ENCODE data around the gene MAN2A1.
"Not testable (repeated sequence)": the region's sequence is repeated elsewhere in the genome, so short reads cannot be mapped to it uniquely, and the experiment has no call there.

MAN2A1 gene

GRCh38 chr5:109832207-109833188 lies 142.8 kb downstream of the MAN2A1 start:
- DNase-seq: not testable (repeated sequence)

GRCh38 chr5:109833946-109834345 lies 144.2 kb downstream of the MAN2A1 start:
- DNase-seq: no peak

GRCh38 chr5:109836280-109836679 lies 146.6 kb downstream of the MAN2A1 start:
- DNase-seq: no peak

- no peak for DNase-seq
These were observed 147.6 kb downstream of the MAN2A1 start for GRCh38 chr5:109837231-109837861.

- DNase-seq: no peak
These were observed 148.4 kb downstream of the MAN2A1 start for GRCh38 chr5:109838157-109838556.

- DNase-seq: no peak
These were observed 154.4 kb downstream of the MAN2A1 start for GRCh38 chr5:109844148-109844547.

- DNase-seq: no peak
These were observed 155.0 kb downstream of the MAN2A1 start for GRCh38 chr5:109844695-109845094.

- DNase-seq: no peak
These were observed 158.4 kb downstream of the MAN2A1 start for GRCh38 chr5:109848130-109848529.

- DNase-seq: no peak
These were observed 159.9 kb downstream of the MAN2A1 start for GRCh38 chr5:109849478-109850088.

- DNase-seq: no peak
These were observed 162.8 kb downstream of the MAN2A1 start for GRCh38 chr5:109852371-109853155.

- DNase-seq: no peak
These were observed 163.7 kb downstream of the MAN2A1 start for GRCh38 chr5:109853377-109853776.

- DNase-seq: no peak
These were observed 165.3 kb downstream of the MAN2A1 start for GRCh38 chr5:109855056-109855455.

GRCh38 chr5:109857405-109858031 lies 167.8 kb downstream of the MAN2A1 start:
- DNase-seq: no peak

- no peak for DNase-seq
These were observed 169.8 kb downstream of the MAN2A1 start for GRCh38 chr5:109859537-109859936.

GRCh38 chr5:109862301-109862700 lies 172.6 kb downstream of the MAN2A1 start:
- no peak for DNase-seq

GRCh38 chr5:109863752-109864151 lies 174.0 kb downstream of the MAN2A1 start:
- no peak for DNase-seq

- no peak for DNase-seq
These were observed 175.9 kb downstream of the MAN2A1 start for GRCh38 chr5:109865637-109866036.

GRCh38 chr5:109866051-109866450 lies 176.3 kb downstream of the MAN2A1 start:
- DNase-seq: no peak

GRCh38 chr5:109868737-109869136 lies 179.0 kb downstream of the MAN2A1 start:
- DNase-seq: no peak

GRCh38 chr5:109873687-109874086 lies 184.0 kb downstream of the MAN2A1 start:
- no peak for DNase-seq

- DNase-seq: no peak
These were observed 184.4 kb downstream of the MAN2A1 start for GRCh38 chr5:109874108-109874507.

- DNase-seq: no peak
These were observed 186.5 kb downstream of the MAN2A1 start for GRCh38 chr5:109876030-109876725.

All from retina (tissue), 1 donor.